H1 (cell line): ENCODE results near the gene NFIA. TPM values are rescaled to one million over a fixed set of nuclear protein-coding genes. Genes with fewer than 3 reads are reported as not detected.

ENCODE experiments used
- HDAC6 ChIP-seq: IDR thresholded peaks from one replicate; pipeline ENCODE4 v1.7.1; 2012; ENCODE audit warnings: low read depth, mild to moderate bottlenecking, inconsistent platforms, low read length, moderate library complexity
- NANOG ChIP-seq: IDR thresholded peaks from 2 replicates; pipeline ENCODE4 v1.6.1; 2011; ENCODE audit warnings: low read length, low read depth, mild to moderate bottlenecking, inconsistent platforms; ENCODE audit not compliant: insufficient read depth, poor library complexity, severe bottlenecking
- SP1 ChIP-seq: IDR thresholded peaks from 2 replicates; pipeline ENCODE4 v1.6.1; 2011; ENCODE audit warnings: low read depth, low read length
- YY1 ChIP-seq: IDR thresholded peaks from 2 replicates; pipeline ENCODE4 v1.6.1; 2011; ENCODE audit warnings: low read depth, mild to moderate bottlenecking, low read length
- polyA plus RNA-seq, 7 experiments: library from polyadenylated mRNA; depleted of rRNA in 3 of 7; stranded (reverse) in 5 of 7; unstranded in 2 of 7; fragments of >200 nt in 5 of 7; fragments of 200-250 nt in 2 of 7; gene quantifications; 1 replicate in 5 of 7; 2 replicates in 1 of 7; 4 replicates in 1 of 7; pipeline versions ENCODE4 v1.2.1 to v1.2.3, GENCODE V29; 2011 to 2013; ENCODE audit warnings: missing spikeins in 2 of 7, mixed read lengths in 2 of 7
- total RNA-seq: library from RNA; stranded (reverse); fragmentation: NEBNext Ultra II Directional; extraction: Animal tissue kit (Norgen Biotek cat#: 25700); gene quantifications from 2 replicates; pipeline ENCODE4 v1.2.1, GENCODE V29; 2021
- TF ChIP-seq, protein P1 (sequence below): fragments of 300-600 bp; sonication (generic); IDR thresholded peaks from 2 replicates; pipeline ENCODE4 v1.7.1; 2012; ENCODE audit warnings: low read length, moderate library complexity, mild to moderate bottlenecking, inconsistent platforms; ENCODE audit not compliant: insufficient replicate concordance

The NFIA gene
- total and polyA plus RNA-seq, 2 of the 8 experiments (the other 6 are each of a cell fraction or from before 2014, with no cell fraction given) = 1.8 to 2.3 TPM

DNA sequence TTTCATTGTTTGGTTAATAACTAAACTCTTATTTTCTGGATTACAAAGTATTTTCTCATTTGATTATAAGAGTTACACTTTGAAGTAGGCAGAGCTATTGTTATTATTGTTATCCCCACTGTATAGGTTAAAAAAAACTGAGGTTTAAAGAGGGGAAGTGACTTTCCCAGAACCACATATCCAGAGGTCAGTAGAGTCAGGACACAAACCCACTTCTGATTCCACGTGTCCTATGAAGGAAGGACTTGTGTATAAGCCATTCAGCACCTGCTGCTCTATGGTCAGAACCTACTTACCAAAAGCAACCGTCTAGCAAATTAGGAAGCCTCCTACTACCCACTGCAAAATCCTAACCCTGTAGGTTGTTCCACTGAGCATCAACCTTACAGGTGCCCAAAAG, 351.3 kb downstream of the NFIA start (continued):
- TF ChIP-seq, protein P1, sequence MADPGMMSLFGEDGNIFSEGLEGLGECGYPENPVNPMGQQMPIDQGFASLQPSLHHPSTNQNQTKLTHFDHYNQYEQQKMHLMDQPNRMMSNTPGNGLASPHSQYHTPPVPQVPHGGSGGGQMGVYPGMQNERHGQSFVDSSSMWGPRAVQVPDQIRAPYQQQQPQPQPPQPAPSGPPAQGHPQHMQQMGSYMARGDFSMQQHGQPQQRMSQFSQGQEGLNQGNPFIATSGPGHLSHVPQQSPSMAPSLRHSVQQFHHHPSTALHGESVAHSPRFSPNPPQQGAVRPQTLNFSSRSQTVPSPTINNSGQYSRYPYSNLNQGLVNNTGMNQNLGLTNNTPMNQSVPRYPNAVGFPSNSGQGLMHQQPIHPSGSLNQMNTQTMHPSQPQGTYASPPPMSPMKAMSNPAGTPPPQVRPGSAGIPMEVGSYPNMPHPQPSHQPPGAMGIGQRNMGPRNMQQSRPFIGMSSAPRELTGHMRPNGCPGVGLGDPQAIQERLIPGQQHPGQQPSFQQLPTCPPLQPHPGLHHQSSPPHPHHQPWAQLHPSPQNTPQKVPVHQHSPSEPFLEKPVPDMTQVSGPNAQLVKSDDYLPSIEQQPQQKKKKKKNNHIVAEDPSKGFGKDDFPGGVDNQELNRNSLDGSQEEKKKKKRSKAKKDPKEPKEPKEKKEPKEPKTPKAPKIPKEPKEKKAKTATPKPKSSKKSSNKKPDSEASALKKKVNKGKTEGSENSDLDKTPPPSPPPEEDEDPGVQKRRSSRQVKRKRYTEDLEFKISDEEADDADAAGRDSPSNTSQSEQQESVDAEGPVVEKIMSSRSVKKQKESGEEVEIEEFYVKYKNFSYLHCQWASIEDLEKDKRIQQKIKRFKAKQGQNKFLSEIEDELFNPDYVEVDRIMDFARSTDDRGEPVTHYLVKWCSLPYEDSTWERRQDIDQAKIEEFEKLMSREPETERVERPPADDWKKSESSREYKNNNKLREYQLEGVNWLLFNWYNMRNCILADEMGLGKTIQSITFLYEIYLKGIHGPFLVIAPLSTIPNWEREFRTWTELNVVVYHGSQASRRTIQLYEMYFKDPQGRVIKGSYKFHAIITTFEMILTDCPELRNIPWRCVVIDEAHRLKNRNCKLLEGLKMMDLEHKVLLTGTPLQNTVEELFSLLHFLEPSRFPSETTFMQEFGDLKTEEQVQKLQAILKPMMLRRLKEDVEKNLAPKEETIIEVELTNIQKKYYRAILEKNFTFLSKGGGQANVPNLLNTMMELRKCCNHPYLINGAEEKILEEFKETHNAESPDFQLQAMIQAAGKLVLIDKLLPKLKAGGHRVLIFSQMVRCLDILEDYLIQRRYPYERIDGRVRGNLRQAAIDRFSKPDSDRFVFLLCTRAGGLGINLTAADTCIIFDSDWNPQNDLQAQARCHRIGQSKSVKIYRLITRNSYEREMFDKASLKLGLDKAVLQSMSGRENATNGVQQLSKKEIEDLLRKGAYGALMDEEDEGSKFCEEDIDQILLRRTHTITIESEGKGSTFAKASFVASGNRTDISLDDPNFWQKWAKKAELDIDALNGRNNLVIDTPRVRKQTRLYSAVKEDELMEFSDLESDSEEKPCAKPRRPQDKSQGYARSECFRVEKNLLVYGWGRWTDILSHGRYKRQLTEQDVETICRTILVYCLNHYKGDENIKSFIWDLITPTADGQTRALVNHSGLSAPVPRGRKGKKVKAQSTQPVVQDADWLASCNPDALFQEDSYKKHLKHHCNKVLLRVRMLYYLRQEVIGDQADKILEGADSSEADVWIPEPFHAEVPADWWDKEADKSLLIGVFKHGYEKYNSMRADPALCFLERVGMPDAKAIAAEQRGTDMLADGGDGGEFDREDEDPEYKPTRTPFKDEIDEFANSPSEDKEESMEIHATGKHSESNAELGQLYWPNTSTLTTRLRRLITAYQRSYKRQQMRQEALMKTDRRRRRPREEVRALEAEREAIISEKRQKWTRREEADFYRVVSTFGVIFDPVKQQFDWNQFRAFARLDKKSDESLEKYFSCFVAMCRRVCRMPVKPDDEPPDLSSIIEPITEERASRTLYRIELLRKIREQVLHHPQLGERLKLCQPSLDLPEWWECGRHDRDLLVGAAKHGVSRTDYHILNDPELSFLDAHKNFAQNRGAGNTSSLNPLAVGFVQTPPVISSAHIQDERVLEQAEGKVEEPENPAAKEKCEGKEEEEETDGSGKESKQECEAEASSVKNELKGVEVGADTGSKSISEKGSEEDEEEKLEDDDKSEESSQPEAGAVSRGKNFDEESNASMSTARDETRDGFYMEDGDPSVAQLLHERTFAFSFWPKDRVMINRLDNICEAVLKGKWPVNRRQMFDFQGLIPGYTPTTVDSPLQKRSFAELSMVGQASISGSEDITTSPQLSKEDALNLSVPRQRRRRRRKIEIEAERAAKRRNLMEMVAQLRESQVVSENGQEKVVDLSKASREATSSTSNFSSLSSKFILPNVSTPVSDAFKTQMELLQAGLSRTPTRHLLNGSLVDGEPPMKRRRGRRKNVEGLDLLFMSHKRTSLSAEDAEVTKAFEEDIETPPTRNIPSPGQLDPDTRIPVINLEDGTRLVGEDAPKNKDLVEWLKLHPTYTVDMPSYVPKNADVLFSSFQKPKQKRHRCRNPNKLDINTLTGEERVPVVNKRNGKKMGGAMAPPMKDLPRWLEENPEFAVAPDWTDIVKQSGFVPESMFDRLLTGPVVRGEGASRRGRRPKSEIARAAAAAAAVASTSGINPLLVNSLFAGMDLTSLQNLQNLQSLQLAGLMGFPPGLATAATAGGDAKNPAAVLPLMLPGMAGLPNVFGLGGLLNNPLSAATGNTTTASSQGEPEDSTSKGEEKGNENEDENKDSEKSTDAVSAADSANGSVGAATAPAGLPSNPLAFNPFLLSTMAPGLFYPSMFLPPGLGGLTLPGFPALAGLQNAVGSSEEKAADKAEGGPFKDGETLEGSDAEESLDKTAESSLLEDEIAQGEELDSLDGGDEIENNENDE = no peak
- TF ChIP-seq HDAC6 (no peak), YY1 (no peak), NANOG (no peak), SP1 (no peak)
